Globus pallidus (tissue), 1 donor: ENCODE measurements around the gene TAOK2.
"Not testable (repeated sequence)": the region's sequence is repeated elsewhere in the genome, so short reads cannot be mapped to it uniquely, and the experiment has no call there.

Source experiments
- DNase-seq: peaks from one replicate; pipeline ENCODE4 v3.0.0-alpha.2; 2015; ENCODE audit warnings: low spot score

The TAOK2 gene

DNA sequence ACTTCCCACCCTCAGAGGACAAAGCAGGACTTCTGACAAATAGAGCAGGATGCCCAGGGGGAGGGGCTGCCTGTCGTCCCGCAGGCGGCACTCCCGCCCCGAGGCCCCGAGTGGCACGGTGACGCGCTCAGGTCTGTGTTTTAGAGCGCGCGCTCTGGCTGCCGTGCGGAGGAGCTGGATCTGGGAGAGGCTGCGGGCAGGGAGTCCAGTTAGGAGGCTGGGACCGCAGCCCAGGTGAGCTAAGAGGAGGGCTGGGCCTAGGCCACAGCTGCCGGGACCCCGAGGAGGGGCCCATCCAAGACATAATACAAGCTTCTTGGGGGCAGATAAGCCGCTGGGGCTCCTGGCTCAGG lies 30.7 kb downstream of the TAOK2 start:
- DNase-seq = no peak

- no peak for DNase-seq
Observed at GRCh38 chr16:30004811-30005242, 31.2 kb downstream of the TAOK2 start.

GRCh38 chr16:30005341-30006094 lies 31.9 kb downstream of the TAOK2 start:
- DNase-seq = peak; percentile 11

DNA sequence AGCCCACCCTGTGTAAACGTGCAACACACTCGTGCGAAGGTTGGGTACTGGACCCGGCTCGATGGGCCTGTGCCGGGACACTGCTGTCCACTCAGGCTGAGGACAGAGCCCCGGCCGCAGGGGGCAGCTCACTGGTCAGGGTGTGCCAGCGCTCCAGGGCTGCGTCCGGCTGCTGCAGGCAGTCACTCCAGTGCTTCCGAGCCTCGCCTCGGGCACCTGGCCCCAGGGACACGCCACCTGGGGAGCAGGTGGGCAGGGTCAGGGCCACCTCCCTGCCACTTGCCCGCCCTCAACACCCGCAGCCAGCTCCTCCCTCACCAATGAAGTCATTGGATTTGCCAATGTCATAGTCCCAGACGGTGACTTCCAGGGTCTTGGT lies 32.4 kb downstream of the TAOK2 start:
- DNase-seq = no peak

DNA sequence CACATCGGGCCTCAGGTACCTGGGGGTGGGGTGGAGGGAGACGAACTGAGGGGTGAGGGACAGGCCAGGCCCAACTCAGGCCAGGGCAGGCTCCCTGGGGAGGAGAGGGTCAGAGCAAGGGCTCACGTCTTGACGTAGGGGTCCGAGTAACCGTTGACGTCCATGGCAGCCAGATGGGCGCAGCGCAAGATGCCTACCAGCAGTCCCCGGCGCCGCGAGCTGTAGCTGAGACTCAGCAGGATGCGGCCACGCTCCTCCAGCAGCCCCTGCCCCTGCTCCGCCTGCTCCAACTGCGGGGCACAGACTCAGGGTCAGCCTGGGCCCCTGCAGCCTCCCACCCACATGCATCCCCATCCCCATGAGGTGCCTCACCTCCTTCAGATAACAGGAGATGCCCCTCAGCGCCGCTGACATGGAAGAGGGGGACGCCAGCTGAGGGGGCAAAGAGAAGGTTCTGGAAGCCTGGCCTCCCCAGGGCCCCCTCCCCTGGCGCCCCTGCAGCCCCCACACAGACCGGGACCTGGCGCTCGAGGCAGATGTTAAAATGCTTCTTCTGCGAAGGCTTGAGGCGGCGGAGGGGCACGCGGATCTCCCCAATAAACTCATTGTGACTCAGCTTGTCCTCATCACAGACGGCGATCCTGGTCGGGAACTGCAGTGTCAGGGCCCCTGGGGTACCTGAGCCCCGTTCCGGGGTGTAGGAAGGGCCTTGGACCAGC lies 33.1 kb downstream of the TAOK2 start:
- no peak for DNase-seq

DNA sequence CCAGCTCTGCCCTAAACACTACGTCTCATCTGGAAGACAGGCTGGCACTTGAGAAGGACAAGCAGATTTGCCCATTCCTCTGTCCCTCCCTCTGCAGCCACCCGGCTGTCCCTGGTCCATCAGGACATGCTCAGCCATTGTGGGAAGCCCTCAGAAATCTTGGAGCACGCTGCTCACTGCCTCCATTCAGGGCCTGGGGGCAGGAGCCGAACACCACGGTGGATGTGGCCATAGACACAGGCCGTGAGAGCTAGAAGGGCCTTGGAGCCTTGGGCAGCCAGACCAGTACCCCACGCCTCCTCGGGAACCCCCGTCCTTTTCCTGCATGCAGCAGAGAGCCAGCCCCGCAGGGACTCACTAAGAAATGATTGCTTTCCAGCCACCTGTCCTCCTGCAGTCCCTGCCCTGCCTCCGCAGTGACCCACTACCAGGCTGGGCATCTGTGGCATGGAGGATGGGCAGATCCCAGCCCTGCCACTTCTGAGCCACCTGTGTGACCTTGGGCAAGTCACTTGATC lies 33.8 kb downstream of the TAOK2 start:
- DNase-seq = no peak

DNA sequence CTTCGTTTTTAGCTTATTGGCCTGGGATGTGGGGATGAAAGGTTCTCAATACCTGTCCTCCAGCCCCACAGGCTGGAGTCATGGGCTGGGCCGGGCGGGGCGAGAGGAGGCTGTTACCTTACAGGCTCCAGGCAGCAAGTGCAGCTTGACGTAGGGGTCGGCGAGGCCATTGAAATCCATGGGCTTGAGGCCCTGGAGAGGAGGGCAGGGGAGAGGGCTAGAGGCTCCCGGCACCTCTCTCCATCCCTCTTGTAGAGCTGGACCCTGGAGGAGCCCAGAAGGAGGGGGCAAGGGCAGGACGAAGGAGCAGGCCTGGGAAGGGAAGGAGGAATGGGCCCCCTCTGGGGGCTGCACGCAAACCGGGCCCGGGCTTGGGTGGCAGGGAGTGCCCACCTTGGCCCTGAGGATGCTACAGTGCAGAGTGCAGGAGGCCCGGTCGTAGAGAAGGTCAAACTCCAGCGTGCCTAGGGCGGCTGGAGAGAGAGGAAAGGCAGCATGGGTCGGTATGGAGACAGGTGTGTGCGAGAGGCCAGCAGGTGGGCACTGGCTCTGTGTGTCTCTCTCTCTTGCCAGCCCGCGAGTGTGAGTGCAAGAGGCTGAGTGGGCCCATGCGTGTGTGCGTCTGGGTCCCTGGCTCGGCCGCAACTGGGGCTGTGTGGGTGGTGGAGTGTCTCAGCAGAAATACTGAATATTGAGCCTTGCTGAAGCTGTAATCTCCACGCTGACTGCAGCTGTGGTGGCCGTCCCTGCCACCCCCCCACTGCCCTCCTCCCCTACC lies 35.6 kb downstream of the TAOK2 start:
- DNase-seq = no peak

DNA sequence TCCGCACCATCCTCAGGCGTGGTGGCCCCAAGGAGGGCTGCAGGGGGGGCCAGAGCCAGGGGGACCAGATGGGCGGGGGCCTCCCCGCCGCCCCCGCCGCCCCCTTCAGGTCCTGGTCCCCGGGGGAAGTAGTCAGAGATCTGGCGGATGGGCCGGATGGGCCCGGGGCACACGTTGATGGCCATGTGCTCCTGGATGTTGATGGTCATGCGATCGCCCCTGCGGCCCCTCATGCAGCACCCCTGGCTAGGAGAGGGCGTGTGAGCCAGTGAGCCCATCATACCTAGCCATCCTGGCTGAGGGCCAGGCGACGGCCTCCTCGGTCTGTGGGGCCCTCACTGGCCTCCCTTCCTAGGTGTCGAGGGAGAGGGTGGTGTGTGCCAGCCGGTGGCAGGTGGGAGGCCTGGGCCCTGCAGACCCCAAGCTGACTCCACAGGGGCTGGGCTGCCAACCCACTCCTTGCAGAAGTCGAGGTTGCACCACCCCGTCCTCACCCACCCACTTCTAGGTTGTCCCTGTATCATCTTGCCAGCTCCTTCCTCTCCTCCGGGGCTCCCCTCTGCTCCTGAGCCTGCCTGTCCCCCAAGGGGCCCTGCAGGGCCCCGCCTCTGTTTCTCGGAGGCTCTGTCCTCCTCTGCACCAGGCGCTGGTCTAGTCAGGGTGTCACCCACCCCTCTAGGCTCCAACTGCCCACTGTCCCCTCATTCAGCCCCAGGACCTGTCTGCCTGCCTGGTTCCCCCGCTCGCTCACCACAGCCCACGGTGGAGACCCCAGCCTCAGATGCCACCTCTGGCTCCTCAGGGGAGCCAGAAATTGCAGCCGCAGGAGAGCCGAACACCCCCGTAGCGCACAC lies 36.5 kb downstream of the TAOK2 start:
- no peak for DNase-seq

- DNase-seq = no peak
Observed at GRCh38 chr16:30010844-30011713, 37.4 kb downstream of the TAOK2 start, which contains the start of gene DOC2A. TSS of gene DOC2A (minus strand) at chr16:30011027. CDS start at chr16:30010222, 805 bp downstream.

DNA sequence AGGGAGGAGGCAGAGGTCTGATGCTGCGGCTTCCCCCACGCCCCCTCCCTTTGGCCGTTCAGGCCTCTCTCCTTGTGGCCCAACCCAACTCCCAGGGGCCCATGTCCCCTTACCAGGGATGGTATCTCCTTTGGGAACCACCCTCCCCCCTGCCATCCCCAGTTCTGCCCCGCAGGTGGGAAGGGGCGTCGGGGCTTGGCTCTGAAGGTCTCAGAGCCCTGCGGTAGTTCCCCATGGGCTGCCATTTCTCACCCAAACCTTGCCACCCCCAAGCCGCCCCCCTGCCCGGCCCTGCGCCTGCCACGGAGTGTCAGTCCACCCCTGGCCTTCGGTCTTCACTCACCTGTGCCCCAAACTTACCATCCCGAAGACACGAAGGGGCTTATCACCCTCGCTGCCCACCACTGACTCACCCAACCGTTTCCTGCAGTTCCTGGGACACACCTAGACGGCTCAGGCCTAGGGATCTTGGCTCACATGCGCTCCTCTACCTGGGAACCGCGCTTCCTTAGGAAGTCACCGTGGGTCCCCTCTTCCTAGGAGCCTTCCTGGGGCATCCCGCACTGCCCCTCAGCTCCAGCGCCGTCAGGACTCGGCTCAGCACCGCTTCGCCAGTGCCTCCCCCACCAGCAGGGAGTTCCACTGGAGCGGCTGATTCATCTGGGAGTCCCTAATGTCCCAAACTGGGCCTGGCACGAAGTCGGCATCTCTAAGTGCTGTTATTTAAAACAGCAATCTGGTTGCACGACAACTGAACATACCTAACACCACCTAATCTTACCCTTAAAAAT lies 38.2 kb downstream of the TAOK2 start:
- no peak for DNase-seq

GRCh38 chr16:30012598-30012997 lies 38.9 kb downstream of the TAOK2 start:
- not testable (repeated sequence) for DNase-seq

- not testable (repeated sequence) for DNase-seq
Observed at GRCh38 chr16:30015450-30015849, 41.8 kb downstream of the TAOK2 start.

DNA sequence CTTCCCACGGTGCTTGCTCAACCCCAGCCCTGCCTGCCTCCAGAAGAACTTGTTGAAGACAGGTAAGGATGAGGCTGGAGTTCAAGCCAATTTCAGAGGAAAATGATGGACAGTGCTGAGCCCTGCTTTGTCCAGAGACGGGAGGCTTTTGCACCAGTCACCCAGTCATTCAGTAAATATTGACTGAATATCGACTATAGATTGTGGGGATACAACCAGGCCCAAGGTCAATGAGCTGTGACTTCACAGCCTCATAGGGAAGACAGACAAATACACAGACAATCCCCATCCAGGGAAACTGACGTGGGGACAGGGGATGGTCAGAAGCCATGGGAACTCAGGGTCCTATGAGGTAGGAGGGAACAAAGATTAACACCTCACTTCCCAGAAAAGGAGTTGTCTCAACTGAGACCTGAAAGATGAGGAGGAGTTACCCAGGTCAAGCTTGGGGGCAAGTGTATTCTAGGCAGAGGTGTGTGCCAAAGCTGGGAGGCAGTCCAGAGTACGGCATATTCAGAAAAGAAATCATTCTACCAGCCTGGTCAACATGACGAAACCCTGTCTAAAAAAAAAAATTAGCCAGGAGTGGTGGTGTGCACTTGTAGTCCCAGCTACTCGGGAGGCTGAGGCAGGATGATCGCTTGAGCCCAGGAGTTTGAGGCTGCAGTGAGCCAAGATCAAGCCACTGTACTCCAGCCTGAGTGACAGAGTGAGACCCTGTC lies 43.0 kb downstream of the TAOK2 start:
- DNase-seq = no peak

GRCh38 chr16:30017277-30017656 lies 43.6 kb downstream of the TAOK2 start:
- no peak for DNase-seq

- DNase-seq = not testable (repeated sequence)
Observed at GRCh38 chr16:30017937-30018336, 44.3 kb downstream of the TAOK2 start.

- DNase-seq = no peak
Observed at GRCh38 chr16:30018731-30019158, 45.1 kb downstream of the TAOK2 start.

DNA sequence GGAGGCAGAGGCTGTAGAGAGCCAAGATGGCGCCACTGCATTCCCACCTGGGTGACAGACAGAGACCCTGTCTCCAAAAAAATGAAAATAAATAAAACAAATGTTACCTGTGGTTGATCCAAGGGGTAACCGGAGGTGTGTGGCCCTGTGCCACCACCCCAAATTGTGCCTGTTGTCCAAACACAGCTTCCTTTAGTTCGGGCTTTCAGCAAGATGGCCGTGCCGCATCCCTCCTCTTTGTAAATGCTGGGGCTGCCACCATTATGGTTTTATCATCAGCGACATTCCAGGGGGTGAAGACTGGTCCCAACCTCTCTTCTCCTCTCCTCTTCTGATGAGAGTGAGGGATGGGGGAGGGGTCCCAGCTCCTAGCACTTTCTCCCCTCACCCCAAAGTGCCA lies 49.2 kb downstream of the TAOK2 start, which contains the start of gene C16orf92:
TSS of gene C16orf92 (plus strand) at position 312 of the 400 bp plus-strand sequence. CDS start 143 bp downstream, outside the sequence.
- no peak for DNase-seq

GRCh38 chr16:30023586-30023985 lies 49.9 kb downstream of the TAOK2 start:
- no peak for DNase-seq

- no peak for DNase-seq
Observed at GRCh38 chr16:30024451-30024850, 50.8 kb downstream of the TAOK2 start.
